ENCODE results near the gene SORBS1.

- no peak for TF ChIP-seq TCF7L2 (IDR thresholded peaks at IDR 0.05; ENCODE audit: borderline replicate concordance, low read depth, low read length)
- no peak for TF ChIP-seq ZNF148 (tag by site-specific recombination; IDR thresholded peaks at IDR 0.05; ENCODE audit: borderline replicate concordance)
- TF ChIP-seq ZNF639 (tag by site-specific recombination; IDR thresholded peaks at IDR 0.05): no peak
- TF ChIP-seq ZNF19 (tag by site-specific recombination; IDR thresholded peaks at IDR 0.05; ENCODE audit: low read depth): no peak
- TF ChIP-seq ELK4 (IDR thresholded peaks at IDR 0.05; ENCODE audit: borderline replicate concordance, low read depth, low read length): no peak
- no peak for TF ChIP-seq CTCF (tag by site-specific recombination; IDR thresholded peaks at IDR 0.05)
- no peak for TF ChIP-seq SETDB1 (IDR thresholded peaks at IDR 0.05; ENCODE audit: insufficient read length, low read length)
These were observed 36.1 kb downstream of the SORBS1 start for GRCh38 chr10:95525033-95525418.

Data from HEK293 (cell line).